GM12892 (cell line): ENCODE results near the gene UBA5.

ENCODE experiments used
- POLR2A ChIP-seq: IDR thresholded peaks from 2 replicates; pipeline ENCODE4 v1.6.1; 2011; ENCODE audit warnings: low read depth, low read length, control low read depth
- POLR2AphosphoS5 ChIP-seq: IDR thresholded peaks from 2 replicates; pipeline ENCODE4 v1.6.1; 2011; ENCODE audit warnings: low read depth, low read length, control low read depth
- TAF1 ChIP-seq: IDR thresholded peaks from 2 replicates; pipeline ENCODE4 v1.6.1; 2011; ENCODE audit warnings: low read depth, mild to moderate bottlenecking, control low read depth, low read length, borderline replicate concordance

DNA sequence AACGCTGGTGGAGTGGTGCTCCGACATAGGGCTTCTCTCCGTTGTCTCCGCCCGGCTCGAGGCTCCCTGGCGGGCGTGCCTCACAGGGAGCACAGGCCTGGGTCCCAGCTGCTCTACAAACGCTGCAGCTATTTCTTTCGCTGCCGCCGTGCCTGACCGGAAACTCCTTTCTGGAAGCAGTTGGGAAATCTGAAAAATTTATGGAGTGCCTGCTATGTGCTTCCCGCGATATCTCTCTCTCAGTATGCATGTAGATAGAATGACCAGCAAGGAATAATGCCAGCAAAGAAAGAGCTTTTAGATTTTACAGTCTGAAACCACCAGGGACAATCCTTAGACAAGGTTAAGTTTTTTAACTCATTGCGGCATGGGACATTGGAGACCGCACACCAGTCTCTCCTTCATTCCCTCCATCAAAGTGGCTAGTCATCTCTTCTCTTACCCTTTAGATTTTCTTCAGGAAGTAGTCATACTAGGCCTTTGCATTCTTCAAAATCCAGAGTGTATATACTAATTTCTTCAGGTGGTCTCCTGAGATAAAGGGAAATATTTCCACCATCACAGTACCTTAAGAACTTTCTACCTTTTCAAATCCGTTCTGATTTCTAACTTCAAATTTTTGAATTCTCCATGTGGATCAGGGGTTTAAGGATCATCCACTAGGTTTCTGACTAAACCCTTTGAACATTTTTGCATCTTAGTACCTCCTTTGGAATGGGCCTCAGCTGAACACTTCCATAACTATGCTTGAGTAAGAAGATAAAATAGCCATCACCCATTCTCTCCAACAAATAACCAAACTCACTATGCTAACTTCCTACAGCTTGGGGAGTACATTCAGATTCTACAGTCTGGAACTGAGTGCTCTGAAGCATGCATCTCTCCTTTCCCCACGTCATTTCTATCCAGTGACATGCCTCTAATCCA, 63.2 kb downstream of the UBA5 start:
- no peak for TF ChIP-seq POLR2A
- no peak for TF ChIP-seq POLR2AphosphoS5
- TF ChIP-seq TAF1 = no peak
